GM18511 (cell line): ENCODE results near the gene NOP16.

Experiments used
- ATAC-seq: cut with Tn5 transposase; IDR thresholded peaks from one replicate; pipeline ENCODE4 v1.9.1; 2021; ENCODE audit warnings: mild to moderate bottlenecking, moderate library complexity; ENCODE audit not compliant: unreplicated experiment

NOP16 gene

GRCh38 chr5:176362233-176362490, 26.2 kb downstream of the NOP16 start:
- ATAC-seq = peak; percentile 10

- ATAC-seq = peak; percentile 87
These were observed 26.8 kb downstream of the NOP16 start, which contains the start of gene KIAA1191 for GRCh38 chr5:176361437-176362232. Gene KIAA1191, minus strand, starts transcription at chr5:176361764. Its CDS starts 2,256 bp downstream, at chr5:176359508.

- peak; percentile 19 for ATAC-seq
These were observed 27.4 kb downstream of the NOP16 start for GRCh38 chr5:176360894-176361436.

GRCh38 chr5:176359658-176360057, 28.7 kb downstream of the NOP16 start:
- no peak for ATAC-seq

- no peak for ATAC-seq
These were observed 32.2 kb downstream of the NOP16 start for GRCh38 chr5:176356179-176356566.

GRCh38 chr5:176355400-176356178, 32.8 kb downstream of the NOP16 start:
- ATAC-seq = no peak

- no peak for ATAC-seq
These were observed 34.9 kb downstream of the NOP16 start for GRCh38 chr5:176353533-176353932.

- no peak for ATAC-seq
These were observed 36.1 kb downstream of the NOP16 start for GRCh38 chr5:176352116-176352878.

- no peak for ATAC-seq
These were observed 38.0 kb downstream of the NOP16 start for GRCh38 chr5:176350416-176350815.

- no peak for ATAC-seq
These were observed 45.5 kb downstream of the NOP16 start for GRCh38 chr5:176342766-176343458.

- ATAC-seq = no peak
These were observed 46.3 kb downstream of the NOP16 start for GRCh38 chr5:176342158-176342483.

GRCh38 chr5:176341325-176342157, 46.9 kb downstream of the NOP16 start:
- ATAC-seq = no peak

GRCh38 chr5:176339304-176339703, 49.1 kb downstream of the NOP16 start:
- ATAC-seq = no peak

- no peak for ATAC-seq
These were observed 50.5 kb downstream of the NOP16 start for GRCh38 chr5:176337913-176338312.

- ATAC-seq = no peak
These were observed 54.2 kb downstream of the NOP16 start for GRCh38 chr5:176334031-176334770.
